Measurements from ENCODE around the gene MEGF8.
A peak's percentile ranks its signal among the peaks of the same experiment; 100 is the strongest.

Gene MEGF8, protein sequence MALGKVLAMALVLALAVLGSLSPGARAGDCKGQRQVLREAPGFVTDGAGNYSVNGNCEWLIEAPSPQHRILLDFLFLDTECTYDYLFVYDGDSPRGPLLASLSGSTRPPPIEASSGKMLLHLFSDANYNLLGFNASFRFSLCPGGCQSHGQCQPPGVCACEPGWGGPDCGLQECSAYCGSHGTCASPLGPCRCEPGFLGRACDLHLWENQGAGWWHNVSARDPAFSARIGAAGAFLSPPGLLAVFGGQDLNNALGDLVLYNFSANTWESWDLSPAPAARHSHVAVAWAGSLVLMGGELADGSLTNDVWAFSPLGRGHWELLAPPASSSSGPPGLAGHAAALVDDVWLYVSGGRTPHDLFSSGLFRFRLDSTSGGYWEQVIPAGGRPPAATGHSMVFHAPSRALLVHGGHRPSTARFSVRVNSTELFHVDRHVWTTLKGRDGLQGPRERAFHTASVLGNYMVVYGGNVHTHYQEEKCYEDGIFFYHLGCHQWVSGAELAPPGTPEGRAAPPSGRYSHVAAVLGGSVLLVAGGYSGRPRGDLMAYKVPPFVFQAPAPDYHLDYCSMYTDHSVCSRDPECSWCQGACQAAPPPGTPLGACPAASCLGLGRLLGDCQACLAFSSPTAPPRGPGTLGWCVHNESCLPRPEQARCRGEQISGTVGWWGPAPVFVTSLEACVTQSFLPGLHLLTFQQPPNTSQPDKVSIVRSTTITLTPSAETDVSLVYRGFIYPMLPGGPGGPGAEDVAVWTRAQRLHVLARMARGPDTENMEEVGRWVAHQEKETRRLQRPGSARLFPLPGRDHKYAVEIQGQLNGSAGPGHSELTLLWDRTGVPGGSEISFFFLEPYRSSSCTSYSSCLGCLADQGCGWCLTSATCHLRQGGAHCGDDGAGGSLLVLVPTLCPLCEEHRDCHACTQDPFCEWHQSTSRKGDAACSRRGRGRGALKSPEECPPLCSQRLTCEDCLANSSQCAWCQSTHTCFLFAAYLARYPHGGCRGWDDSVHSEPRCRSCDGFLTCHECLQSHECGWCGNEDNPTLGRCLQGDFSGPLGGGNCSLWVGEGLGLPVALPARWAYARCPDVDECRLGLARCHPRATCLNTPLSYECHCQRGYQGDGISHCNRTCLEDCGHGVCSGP (N-terminal part only)

DNA sequence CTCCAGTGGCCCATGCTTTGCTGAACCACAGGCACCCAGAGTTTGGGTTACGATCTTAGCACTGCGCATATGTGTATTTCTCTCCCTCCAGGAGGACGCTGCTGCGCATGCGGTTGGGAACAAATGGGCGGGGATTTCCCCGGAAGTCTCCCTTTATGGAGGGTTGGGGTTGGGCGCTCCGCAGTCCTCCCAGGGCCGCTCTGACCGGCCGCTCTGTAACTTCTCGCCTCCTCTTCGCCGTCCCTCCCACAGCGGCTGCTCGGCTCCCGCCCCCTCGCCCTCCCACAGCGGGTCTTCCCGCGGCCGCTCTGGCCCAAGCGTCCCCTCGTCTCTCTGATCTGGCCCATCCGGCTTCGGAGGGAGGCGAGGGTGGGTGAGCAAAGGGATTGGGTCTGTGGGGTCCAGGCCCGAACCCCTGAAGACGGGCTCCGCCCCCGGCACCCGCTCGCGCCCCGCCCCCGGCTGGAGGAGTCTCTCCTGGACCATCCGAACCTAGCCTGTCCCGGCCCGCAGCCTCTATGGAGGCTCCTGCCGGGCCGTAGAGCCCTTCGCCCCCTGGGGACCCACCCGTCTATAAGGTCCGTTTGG lies at the start of gene MEGF8:
MEGF8 (plus strand) TSS at position 328 of the 588 bp plus-strand sequence. CDS start 609 bp downstream, outside the sequence.
- peak; percentile 98 for FAIRE-seq

DNA sequence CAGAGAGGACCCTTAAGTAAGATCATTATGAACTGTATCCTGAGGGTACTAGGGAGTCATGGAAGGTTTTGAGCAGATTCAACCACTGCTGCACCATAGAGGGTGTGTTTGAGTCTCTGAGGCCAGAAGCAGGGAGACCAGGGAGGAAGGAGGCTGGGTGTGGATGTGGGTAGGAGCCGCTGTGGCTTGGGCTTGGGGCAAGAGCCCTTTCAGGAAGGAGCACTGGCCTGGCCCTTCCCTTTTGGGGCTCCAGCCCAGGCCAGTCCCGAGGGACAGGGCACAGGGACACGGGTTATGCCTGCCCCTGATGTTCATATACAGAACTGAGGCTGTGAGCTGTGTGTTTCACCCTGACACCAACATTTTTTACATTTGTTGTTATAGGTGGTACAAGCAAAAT lies 49.2 kb upstream of the MEGF8 start:
- FAIRE-seq = no peak

DNA sequence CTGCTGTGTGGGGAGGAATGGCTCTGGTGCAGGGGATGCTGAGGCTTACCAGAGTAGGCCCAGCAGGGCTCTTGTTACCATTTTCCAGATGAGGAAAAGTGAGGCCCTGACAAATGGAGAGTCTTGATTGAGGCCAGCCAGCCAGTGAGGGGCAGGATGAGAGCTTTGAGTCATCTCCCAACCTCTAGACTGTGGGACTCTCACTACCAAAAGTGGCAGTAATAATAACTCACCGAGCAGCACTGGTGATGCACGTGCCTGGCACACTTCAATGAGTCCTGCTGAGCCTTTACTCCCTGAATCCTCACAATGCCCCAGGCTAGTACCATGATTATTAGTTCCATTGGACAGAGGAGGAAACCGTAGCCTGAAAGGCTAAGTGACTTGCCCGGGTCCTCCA lies 48.6 kb upstream of the MEGF8 start:
- FAIRE-seq = no peak

DNA sequence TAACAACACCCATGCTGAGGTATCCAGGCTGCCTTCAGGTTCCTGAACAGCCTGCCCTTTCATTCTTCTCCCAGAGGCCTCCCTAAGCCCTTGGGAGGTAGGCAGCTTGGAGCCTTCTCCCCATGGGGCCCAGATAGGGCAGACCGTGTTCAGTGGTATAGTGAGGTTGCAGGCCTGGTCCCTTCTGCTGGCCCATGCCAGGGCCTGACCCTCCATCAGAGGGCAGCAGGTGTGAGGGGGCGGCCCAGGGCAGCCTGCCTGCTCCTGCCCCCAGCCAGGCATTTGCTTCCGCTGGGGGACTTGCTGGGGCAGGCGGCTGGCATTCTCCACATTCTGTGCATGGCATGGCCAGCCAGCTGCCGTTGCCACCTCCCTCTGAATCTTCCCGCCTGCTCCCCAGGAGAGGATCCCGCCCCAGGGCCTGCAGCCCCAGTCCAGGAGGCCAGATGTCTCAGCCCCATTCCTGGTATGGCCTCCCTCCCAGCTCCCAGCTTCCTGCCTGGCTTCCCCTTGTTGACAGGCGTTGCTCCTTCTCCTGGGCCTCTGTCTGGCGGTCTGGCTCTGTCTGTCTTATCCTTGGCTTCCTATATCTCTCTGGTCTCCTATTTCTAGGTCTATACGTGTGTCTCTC lies 47.5 kb upstream of the MEGF8 start:
- no peak for FAIRE-seq

DNA sequence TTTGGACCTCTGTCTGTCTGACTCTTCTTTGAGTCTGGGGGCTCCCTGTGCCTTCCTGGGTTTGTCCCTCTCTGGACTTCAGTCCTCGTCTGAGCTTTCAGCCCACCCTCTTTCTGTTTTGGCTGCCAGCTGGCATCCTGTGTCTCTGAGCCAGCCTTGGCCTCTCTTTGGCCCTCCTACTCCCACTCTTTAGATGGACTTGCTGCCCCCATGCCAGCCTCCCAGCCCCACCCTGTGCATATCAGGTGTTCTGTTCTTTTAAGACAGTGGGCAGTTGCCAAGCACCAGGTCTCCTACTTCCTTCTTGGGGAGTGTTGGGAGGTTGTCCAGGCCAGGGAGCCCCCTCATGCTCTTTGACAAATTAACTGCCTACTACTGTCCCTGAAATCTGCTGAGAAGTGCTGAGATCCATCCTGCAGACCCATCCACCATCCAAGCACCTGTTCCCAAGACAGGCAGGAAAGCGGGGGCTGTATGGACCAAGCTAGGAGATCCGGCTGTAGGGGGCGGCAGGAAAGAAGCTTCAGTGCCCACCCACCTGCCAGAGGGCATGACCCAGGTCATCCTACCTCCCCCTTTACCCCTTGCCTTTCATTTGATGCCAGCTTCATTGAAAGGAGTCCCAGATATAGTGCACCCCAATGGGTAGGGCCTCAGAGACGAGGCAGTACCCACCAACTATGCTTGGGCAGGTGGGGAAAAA lies 46.8 kb upstream of the MEGF8 start:
- no peak for FAIRE-seq

DNA sequence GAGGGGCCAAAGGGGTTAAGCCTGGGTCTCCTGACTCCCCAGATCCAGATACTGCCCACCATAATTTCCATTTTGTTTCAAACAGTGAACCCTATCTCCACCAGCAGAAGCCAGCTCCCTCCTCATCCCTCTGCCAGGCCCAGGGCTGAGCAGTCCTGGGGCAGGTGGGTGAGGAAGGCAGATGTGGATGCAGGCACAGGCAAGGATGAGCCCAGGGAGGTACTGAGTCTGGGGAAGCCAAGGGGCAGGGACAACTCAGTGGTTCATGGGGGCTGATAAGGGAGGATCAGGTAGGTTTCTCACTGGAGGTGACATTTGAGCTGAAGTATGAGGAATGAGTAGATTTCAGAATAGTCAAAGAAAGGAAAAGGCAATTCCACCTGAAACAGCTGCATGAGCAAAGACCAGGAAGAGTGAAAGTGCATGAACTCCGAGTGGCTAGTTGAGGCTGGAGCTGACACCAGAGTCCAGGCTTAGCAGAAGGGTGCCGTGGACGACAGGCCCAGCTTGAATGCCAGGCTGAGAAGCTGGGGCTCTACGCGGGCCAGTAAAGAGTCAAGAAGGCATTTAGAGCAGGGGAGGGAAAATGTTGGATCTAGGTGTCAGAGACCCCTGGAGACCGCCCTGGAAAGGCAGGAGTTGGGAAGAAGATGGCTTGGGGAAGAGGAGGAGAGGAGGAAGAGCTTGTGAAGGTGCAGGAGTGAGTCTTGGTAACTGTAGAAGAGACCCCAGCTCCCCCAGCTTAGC lies 46.1 kb upstream of the MEGF8 start:
- FAIRE-seq = no peak

DNA sequence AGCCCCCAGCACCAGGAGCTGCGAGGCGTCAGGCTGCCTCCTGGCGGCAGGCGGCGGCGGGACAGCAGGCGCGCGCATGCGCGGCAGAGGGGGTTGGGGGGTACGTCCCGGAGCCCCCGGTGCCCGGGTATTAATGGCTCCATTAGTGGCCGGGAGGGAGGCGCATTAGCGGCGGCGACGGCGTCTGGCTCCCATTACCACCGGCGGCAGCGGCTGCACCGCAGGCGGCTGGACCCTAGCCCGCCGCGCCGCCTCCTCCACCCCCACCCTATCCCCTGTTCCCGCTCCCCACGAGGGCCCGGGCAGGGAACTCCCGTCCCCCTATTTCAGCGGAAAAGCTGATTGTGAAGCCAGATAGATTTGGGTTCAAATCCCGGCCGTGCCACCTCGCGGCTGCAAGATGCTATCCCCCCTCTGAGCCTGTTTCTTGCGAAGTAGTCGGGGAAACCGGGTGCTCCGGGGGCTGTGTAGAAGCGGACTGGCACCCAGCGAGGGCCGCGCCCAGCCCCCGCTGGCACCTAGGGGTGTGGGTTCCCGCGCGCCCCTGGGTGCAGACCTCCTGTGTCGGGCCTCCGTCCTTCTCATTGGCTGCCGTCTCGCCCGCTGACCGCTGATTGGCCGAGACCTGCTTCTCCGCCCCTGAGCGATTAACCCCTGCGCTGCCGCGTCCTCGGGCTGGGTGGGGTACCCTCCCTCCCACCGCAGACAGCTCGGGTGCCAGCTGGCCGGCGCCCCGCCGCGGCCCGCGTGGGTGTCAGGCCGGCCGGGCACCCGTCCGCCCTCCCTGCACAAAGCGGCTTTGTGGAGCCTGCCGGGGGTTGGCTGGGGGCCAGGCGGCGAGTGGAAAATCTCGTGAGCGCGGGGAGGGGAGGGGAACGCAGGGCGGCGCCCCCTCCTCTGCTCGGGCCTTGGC lies 45.3 kb upstream of the MEGF8 start:
- FAIRE-seq = no peak

DNA sequence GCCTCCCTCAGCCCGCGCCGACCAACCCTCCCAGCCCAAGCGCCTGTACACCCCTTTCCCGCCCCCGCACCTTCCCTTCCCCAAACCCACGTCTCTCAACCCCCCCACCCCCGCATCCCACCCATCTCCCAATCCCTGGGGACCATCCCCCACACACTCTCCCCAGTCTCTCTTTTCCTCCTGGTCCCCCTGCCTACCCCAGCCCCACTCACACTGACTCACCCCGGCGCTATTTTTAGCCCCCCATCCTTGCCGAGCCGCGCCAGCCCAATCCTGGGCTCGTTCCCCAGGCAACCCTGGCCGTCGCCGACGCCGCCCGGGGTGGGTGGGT lies 44.7 kb upstream of the MEGF8 start:
- FAIRE-seq = no peak

DNA sequence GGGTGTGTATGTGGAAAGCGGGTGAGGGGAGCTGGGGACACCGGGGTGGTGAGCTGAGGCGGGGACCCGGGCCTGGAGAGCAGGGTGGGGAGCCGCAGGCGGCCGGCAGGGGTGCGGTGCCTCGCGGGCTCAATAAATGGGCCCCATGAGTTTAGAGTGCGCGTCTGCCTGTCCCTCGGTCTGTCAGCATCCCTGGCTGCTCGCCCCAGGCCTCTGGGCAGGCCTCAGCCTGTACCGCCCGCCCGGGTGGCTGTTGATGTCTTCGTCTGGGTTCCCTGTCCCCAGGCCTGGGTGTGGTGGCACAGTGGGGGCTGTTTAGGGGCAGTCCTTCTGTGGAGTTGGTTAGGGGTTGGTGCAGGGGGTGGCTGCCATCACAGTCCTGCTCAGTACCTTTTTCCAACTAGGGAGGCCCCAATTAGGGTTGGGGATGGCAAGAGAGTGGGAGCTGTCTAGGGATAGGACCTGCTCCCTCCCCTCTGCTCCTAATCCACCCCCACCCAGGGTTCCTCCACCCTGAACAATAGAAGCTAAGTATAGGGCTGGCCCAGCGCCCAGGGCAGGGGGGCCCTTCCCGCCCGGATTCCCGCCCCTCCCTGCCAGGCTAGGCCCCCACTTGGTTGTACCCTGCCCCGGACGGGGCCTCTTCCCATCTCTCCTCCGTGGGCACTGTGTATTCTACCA lies 44.1 kb upstream of the MEGF8 start:
- FAIRE-seq = no peak

DNA sequence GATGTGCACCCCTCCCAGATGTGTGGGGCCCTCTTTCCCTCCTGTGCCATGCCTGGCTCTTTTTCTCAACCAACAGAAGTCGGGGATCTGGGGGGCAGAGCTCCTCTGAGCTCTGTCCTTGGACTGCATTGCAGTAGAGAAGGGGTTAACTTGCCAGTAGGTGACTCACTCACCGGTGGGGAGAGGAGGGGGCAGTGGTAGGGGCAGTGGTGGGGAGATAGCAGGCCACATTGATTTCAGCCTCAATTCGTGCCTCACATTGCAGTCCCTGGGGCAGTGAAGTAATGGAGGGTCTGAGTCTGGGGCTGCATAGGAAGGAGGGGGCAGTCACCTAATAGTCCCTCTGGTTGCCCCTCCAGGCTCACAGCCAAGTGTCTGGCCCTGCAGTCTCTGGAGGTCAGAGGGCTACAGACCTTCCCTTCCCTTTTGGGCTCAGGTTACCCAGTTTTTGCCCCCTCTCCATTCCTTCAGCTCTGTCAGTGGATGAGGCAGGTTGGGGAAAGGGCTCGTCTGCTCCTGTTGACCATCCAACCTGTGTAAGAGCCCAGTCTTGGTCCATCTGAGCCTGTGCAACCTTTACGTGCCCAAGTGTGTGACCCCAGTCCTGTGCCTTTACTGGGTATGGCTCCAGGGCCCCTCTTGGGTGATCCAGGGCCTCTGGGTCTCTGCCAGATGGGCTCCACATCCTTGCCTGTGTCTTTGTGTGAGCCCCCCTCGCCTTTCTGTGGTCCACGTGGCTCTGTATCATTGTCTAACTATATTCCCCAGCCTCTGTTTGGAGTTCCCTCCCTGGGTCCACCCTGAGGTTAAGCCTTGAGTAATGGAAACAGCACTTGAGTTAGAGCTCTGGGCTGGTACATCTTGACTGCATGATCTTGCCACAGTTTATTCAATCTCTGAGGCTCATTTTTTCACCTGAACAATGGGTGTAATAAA lies 43.3 kb upstream of the MEGF8 start:
- FAIRE-seq = no peak

DNA sequence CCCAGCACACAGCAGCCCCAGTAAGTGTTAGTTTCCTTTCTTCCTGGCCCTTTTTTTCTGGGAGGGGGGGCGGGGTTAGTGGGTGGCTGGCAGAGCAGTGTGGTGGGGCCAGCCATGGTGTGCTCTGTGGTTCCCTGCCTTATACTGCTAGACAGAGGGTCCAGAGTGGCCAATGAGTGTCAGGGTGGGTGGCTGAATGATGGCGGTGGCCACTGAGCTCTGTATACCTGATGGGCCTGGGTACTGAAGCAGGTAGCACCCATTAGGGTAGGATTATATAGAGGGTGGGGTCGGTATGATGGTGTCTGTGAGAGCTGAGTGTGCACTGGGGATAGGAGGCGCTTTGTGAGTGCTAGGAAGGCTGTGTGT lies 42.6 kb upstream of the MEGF8 start:
- no peak for FAIRE-seq

DNA sequence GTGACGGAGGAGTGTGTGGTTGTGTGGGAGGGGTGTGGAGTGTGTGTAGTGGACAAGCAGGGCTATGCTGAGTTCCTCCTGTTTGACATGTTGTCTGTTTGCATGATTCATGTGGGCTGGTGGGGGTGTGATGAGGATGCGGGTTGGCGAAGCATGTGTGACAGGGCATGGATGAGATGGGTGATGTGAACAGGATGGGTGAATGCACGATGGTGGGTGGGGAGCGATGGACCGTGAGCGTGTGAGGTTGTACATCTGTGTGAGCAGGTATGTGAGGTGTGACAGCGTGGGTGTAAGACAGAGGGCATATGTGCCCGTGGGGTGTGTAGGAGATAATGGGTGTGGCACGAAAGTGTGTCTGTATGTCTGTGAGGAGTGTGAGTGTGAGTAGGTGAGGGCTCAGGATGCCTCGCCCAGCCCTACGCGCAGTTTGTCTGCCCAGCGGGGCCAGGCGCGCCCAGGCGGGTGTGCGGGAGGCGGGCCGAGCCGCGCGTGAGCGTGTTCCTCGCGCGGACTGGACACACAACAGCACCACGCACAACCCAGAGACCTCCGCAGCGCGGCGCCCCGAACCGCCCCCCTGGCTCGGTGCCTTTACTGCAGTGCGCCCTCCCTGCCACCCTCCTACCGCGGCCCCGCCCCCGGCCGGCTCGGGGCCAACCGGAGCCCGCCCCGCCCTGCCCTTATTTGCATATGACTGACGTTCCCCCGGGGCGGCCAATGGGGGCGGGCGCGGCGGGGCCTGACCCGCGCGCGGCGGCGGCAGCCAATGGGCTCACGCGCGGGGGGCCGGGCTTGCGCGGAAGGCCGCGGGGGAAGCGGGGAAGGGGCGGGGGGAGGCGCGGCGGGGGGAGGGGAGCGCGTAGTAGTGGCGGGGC lies 42.0 kb upstream of the MEGF8 start:
- no peak for FAIRE-seq

DNA sequence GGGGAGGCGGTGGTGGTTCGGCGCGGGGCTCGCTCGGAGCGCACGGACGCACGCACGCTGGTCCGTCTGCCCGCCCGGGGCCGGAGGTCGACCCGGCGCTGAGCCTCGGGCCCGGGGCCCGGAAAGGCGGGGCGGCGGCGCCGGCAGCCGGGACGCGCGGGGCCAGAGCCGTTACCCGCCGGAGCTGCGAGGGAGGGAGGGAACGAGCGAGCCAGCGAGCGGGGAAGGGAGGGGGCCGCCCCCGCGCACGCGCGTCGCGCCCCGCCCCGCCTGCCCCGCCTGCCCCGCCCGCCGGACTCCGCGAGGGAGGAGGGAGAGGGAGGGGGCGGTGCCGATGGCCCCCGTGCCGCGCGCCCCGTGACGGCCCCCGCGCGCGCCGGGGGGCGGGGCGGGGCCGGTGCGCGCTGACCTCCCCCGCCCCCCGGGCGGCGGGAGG lies 41.4 kb upstream of the MEGF8 start:
- FAIRE-seq = no peak

DNA sequence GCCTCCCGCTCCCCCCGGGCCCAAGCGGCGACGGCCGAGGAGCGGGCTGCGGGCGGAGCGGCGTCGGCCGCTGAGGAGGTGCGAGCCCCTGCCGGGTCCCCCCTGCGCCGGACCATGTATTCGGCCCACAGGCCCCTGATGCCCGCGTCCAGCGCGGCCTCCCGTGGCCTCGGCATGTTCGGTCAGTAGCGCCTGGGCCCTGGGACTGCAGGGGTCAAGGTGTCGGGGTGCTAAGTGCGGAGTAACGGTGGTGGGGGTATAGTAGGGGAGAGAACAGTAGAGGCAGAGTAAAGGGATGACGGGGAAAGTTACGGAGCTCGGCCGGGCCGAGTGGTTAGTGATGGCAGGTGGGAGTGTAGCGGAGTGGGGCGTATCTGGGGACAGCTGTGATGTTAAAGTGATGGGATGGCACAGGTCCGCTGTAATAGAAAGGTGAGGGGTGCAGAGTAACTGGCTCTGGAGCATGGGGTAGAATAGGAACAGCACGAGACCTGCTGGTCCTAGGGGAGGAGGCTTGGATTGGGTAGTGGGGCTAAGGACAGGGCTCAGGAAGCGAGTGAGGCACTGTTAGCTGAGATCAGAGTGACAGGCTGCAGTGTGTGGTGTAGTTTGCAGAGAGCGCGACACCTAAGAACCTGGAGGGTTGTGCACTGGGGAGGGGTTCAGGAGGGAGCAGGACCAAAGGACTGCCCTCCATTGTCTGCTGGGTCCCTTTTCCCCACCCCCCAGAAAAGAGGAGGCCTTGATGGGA lies 40.7 kb upstream of the MEGF8 start:
- no peak for FAIRE-seq

DNA sequence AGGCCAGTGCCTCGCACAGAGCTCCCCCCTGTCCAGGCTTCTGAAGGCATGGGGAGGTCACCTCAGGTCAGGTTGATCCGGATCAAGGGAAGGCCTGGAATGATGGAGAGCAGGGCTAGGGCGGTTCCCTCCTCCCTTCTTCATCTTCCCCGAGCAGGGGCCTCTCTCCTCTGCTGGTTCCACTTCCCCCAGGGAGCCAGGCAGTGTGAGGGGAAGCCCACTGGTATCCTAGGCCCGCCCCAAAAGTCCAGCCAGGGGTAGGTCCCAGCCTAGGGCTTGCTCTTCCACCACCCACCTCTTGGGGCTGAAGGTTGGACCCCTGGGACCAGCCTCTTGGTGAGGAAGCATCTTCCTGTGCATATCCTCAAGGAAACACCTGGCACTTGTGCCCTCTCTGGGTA lies 39.9 kb upstream of the MEGF8 start:
- FAIRE-seq = no peak

DNA sequence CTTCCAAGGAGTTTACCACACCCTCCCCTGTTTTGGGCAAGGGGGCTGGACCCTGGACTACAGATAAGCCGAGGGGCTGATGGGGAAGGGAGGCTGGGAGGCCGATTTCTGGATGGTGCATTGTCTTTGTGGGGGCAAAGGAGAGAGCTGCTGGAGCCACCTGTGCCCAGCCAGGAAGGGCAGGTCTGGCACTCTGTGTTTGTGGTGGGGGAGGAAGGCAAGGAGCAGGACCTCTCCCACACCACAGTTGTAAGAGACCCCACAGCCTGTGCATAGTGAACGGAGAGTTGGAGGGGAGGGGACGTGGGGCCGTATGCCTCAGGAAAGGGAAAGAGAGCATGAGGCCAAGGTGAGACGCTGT lies 39.5 kb upstream of the MEGF8 start:
- no peak for FAIRE-seq

Data from TTC549 (cell line).